IMR-90 (cell line): ENCODE measurements around the gene MYOM1.

Experiments
- CTCF ChIP-seq: conservative IDR thresholded peaks from 2 replicates; pipeline ENCODE4 v1.5.1; 2012; ENCODE audit warnings: mild to moderate bottlenecking, low read depth, low read length, improper control_type of control experiment
- FOS ChIP-seq: fragments of 150-350 bp; IDR thresholded peaks from 2 replicates; pipeline ENCODE4 v1.6.1; 2016; ENCODE audit warnings: low read depth, low read length
- POLR2A ChIP-seq: IDR thresholded peaks from 2 replicates; pipeline ENCODE4 v1.6.1; 2012; ENCODE audit warnings: mild to moderate bottlenecking, low read depth, low read length

- no peak for TF ChIP-seq CTCF
- TF ChIP-seq POLR2A, result no peak
- no peak for TF ChIP-seq FOS
Measured at GRCh38 chr18:3046216-3046808, 173.5 kb downstream of the MYOM1 start.
